Cardiac muscle cell (in vitro differentiated cells and primary cell): ENCODE results near the gene MYOD1. TPM values are rescaled to one million over a fixed set of nuclear protein-coding genes. Genes with fewer than 3 reads are reported as not detected.
A peak's percentile ranks its signal among the peaks of the same experiment; 100 is the strongest.

Experiments used
- DNase-seq, 2 donors: peaks; one replicate each; pipeline versions ENCODE4 v3.0.0 to v3.0.0-alpha.2; 2010 to 2017; ENCODE audit warnings: low read depth in 1 of 2, low spot score in 1 of 2
- H3K27ac ChIP-seq: fragments of 200-600 bp; sonication (generic); 2 replicates; pipeline ENCODE4 v1.5.1; 2016
- H3K27me3 ChIP-seq: fragments of 200-600 bp; sonication (generic); 2 replicates; pipeline ENCODE4 v1.6.0; 2016; ENCODE audit warnings: control low read depth
- H3K36me3 ChIP-seq: fragments of 200-600 bp; sonication (generic); 2 replicates; pipeline ENCODE4 v1.5.1; 2016; ENCODE audit warnings: control low read depth
- H3K4me1 ChIP-seq: fragments of 200-600 bp; sonication (generic); 2 replicates; pipeline ENCODE4 v1.8.1; 2017; ENCODE audit warnings: low read depth, mild to moderate bottlenecking, mixed run types
- H3K4me3 ChIP-seq: fragments of 200-600 bp; sonication (generic); 2 replicates; pipeline ENCODE4 v1.5.1; 2016; ENCODE audit warnings: mild to moderate bottlenecking
- H3K9me3 ChIP-seq: fragments of 200-600 bp; sonication (generic); 2 replicates; pipeline ENCODE4 v1.5.1; 2017; ENCODE audit warnings: low read depth, mild to moderate bottlenecking, control low read depth
- polyA plus RNA-seq: library from polyadenylated mRNA; unstranded; fragments of >200 nt; fragmentation: Nextera tagmentation; extraction: Ambion mirVana; gene quantifications from 2 replicates; pipeline ENCODE4 v1.2.1, GENCODE V29; 2016
- total RNA-seq: library from RNA; depleted of rRNA; stranded (reverse); fragments of >200 nt; gene quantifications from 2 replicates; pipeline ENCODE4 v1.2.3, GENCODE V29; 2016
- TF ChIP-seq, protein P1 (sequence below): IDR thresholded peaks from 2 replicates; pipeline ENCODE4 v1.5.1; 2012; ENCODE audit warnings: low read depth, mild to moderate bottlenecking, low read length

MYOD1 gene
- total and polyA plus RNA-seq, 2 experiments from 2014 or later, result not detected

- Histone ChIP-seq H3K4me3 (no peak overlapping the region), H3K9me3 (no peaks in the 10 kb centered on the region), H3K27ac (no peak overlapping the region), H3K27me3 (peaks cover 100% of the 10 kb centered on the region), H3K36me3 (no peaks in the 10 kb centered on the region), H3K4me1 (no peaks in the 10 kb centered on the region)
- TF ChIP-seq, protein P1, sequence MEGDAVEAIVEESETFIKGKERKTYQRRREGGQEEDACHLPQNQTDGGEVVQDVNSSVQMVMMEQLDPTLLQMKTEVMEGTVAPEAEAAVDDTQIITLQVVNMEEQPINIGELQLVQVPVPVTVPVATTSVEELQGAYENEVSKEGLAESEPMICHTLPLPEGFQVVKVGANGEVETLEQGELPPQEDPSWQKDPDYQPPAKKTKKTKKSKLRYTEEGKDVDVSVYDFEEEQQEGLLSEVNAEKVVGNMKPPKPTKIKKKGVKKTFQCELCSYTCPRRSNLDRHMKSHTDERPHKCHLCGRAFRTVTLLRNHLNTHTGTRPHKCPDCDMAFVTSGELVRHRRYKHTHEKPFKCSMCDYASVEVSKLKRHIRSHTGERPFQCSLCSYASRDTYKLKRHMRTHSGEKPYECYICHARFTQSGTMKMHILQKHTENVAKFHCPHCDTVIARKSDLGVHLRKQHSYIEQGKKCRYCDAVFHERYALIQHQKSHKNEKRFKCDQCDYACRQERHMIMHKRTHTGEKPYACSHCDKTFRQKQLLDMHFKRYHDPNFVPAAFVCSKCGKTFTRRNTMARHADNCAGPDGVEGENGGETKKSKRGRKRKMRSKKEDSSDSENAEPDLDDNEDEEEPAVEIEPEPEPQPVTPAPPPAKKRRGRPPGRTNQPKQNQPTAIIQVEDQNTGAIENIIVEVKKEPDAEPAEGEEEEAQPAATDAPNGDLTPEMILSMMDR, result no peak
- DNase-seq, result no peak
Observed at GRCh38 chr11:17718015-17718414, 1.4 kb upstream of the MYOD1 start.

GRCh38 chr11:17718510-17718962 lies 835 bp upstream of the MYOD1 start:
- no peaks in the 10 kb centered on the region for H3K4me1 ChIP-seq
- no peak for DNase-seq
- no peaks in the 10 kb centered on the region for H3K36me3 ChIP-seq
- H3K4me3 ChIP-seq, result no peak overlapping the region
- H3K9me3 ChIP-seq, result no peaks in the 10 kb centered on the region
- H3K27me3 ChIP-seq, result peaks cover 100% of the 10 kb centered on the region
- H3K27ac ChIP-seq, result no peak overlapping the region
- TF ChIP-seq, protein P1, result no peak

GRCh38 chr11:17719938-17720795 lies 796 bp downstream of the MYOD1 start:
- Histone ChIP-seq H3K4me3 (no peak overlapping the region), H3K36me3 (no peaks in the 10 kb centered on the region), H3K9me3 (no peaks in the 10 kb centered on the region), H3K27me3 (peaks cover 100% of the 10 kb centered on the region), H3K4me1 (no peaks in the 10 kb centered on the region), H3K27ac (no peak overlapping the region)
- DNase-seq, result peak; percentile 40 to 52
- TF ChIP-seq, protein P1, result peak; percentile 20

GRCh38 chr11:17720796-17721171 lies 1.4 kb downstream of the MYOD1 start:
- no peak overlapping the region for H3K4me3 ChIP-seq
- DNase-seq, result peak in 1 of 2 donors; percentile 10

GRCh38 chr11:17721242-17721999 lies 2.0 kb downstream of the MYOD1 start:
- DNase-seq, result no peak
- TF ChIP-seq, protein P1, result no peak
- no peaks in the 10 kb centered on the region for H3K4me1 ChIP-seq
- H3K4me3 ChIP-seq, result no peak overlapping the region
- H3K27me3 ChIP-seq, result peaks cover 100% of the 10 kb centered on the region
- H3K9me3 ChIP-seq, result no peaks in the 10 kb centered on the region
- no peaks in the 10 kb centered on the region for H3K36me3 ChIP-seq
- no peak overlapping the region for H3K27ac ChIP-seq

More at GRCh38 chr11:17720796-17721171, 1.4 kb downstream of the MYOD1 start:
- no peak overlapping the region for H3K27ac ChIP-seq
- H3K27me3 ChIP-seq, result peaks cover 100% of the 10 kb centered on the region
- no peaks in the 10 kb centered on the region for H3K4me1 ChIP-seq
- H3K9me3 ChIP-seq, result no peaks in the 10 kb centered on the region
- H3K36me3 ChIP-seq, result no peaks in the 10 kb centered on the region
- TF ChIP-seq, protein P1, result no peak
